Stomach (tissue), 9 donors: ENCODE results near the gene CELF4. TPM values are rescaled to one million over a fixed set of nuclear protein-coding genes. Genes with fewer than 3 reads are reported as not detected.

ENCODE experiments used
- DNase-seq, 2 donors: peaks; one replicate each; pipeline versions ENCODE4 v3.0.0 to v3.0.0-alpha.2; 2013 to 2019
- H3K27ac ChIP-seq, 5 donors: fragments of 200-600 bp in 4 of 5; sonication (generic) in 4 of 5; one replicate each; pipeline ENCODE4 v1.5.1; 2013 to 2019; ENCODE audit warnings: mild to moderate bottlenecking in 1 of 5, moderate library complexity in 1 of 5
- H3K27me3 ChIP-seq, 3 donors: fragments of 200-600 bp; sonication (generic); one replicate each; pipeline ENCODE4 v1.5.1; 2017 to 2019; ENCODE audit warnings: mixed run types in 1 of 3
- H3K36me3 ChIP-seq, 4 donors: fragments of 200-600 bp; sonication (generic); 1 replicate in 3 of 4; 2 replicates in 1 of 4; pipeline ENCODE4 v1.5.1; 2016 to 2019
- H3K4me1 ChIP-seq, 4 donors: fragments of 200-600 bp; sonication (generic); one replicate each; pipeline ENCODE4 v1.5.1; 2016 to 2019
- H3K4me3 ChIP-seq, 4 donors: fragments of 200-600 bp; sonication (generic) in 3 of 4; one replicate each; pipeline ENCODE4 v1.5.1; 2016 to 2019; ENCODE audit warnings: mild to moderate bottlenecking in 1 of 4
- H3K9me3 ChIP-seq, 4 donors: fragments of 200-600 bp; sonication (generic); one replicate each; pipeline ENCODE4 v1.5.1; 2016 to 2019
- EP300 ChIP-seq: sonication (generic); formaldehyde crosslinking; IDR thresholded peaks from one replicate; pipeline ENCODE4 v1.6.1; 2017; ENCODE audit warnings: antibody characterized with exemption
- POLR2A ChIP-seq, 4 donors: fragments of 450-650 bp; IDR thresholded peaks; one replicate each; pipeline ENCODE4 v1.6.1; 2016; ENCODE audit warnings: antibody characterized with exemption in 4 of 4, control low read depth in 2 of 4, mild to moderate bottlenecking in 1 of 4, moderate library complexity in 1 of 4
- POLR2AphosphoS5 ChIP-seq, 3 donors: sonication (generic); formaldehyde crosslinking; IDR thresholded peaks; one replicate each; pipeline ENCODE4 v1.6.1; 2016; ENCODE audit warnings: antibody characterized with exemption in 3 of 3
- whole genome bisulfite sequencing, 5 donors: extraction: QIAGEN DNeasy Blood & Tissue Kit in 3 of 5; methylation state at CpG; one replicate each; pipeline versions ENCODE4 v1.1.5 to v1.1.7; 2013 to 2018; 5-methylcytosine and 5-hydroxymethylcytosine counted together
- intact Hi-C: fragments of 100-400 bp; cut with DNase I; formaldehyde crosslinking; loops from one replicate; pipeline ENCODE4 v1.15.1; 2023; ENCODE audit warnings: low total_unique reads
- polyA plus RNA-seq, 3 donors: library from polyadenylated mRNA; stranded (reverse); fragments of 200-250 nt; gene quantifications; one replicate each; pipeline ENCODE4 v1.2.3, GENCODE V29; 2013
- total RNA-seq, 5 donors: library from RNA; depleted of rRNA; stranded (reverse); fragments of >200 nt; gene quantifications; one replicate each; pipeline versions ENCODE4 v1.1.0 to v1.2.3, GENCODE V29; 2014 to 2016
- TF ChIP-seq, protein P1 (sequence below), 7 experiments: fragments of 450-650 bp in 4 of 7; fragments of 200-600 bp in 3 of 7; sonication (generic) in 3 of 7; IDR thresholded peaks; one replicate each; pipeline ENCODE4 v1.5.1; 2016 to 2019; ENCODE audit warnings: antibody characterized with exemption in 7 of 7, control low read depth in 2 of 7, mild to moderate bottlenecking in 1 of 7
- donor health status: healthy with polysubstance abuse.
- donor health status: Bipolar disorder and iron deficiency.
- donor health status: healthy.

Gene CELF4
- total and polyA plus RNA-seq, 8 donors, result 0.93 to 2.4 (median 1.8) TPM; not detected in 2

DNA sequence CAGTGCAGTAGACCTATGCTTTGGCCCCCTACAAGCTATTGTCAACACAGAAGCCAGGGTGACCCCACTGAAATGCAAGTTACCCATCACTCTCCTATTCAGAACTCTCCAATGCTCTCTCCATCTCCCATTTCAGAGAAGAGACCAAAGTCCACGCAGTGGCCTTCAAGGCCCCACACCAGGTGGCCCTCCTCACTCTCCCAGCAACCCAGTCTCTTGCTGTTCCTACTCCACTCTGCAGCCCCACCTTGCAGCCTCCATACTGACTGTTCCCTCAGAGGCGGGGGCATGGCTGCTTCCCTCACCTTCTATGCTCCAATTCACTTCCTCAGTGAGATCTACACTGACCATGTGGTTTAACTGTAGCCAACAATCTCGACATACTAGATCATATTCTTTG is 313.3 kb downstream of the CELF4 start:
- Histone ChIP-seq H3K27ac (no peak overlapping the region), H3K4me3 (no peak overlapping the region), H3K9me3 (no peaks in the 10 kb centered on the region), H3K36me3 (no peaks in the 10 kb centered on the region), H3K27me3 (peaks cover 0 to 83% (median 27%) of the 10 kb centered on the region in 3 donors), H3K4me1 (peaks cover 8 to 27% (median 20%) of the 10 kb centered on the region in 4 donors)
- TF ChIP-seq POLR2A (IDR thresholded peaks at IDR 0.05) (no peak), POLR2AphosphoS5 (IDR thresholded peaks at IDR 0.05) (no peak), EP300 (no peak)
- TF ChIP-seq, protein P1, sequence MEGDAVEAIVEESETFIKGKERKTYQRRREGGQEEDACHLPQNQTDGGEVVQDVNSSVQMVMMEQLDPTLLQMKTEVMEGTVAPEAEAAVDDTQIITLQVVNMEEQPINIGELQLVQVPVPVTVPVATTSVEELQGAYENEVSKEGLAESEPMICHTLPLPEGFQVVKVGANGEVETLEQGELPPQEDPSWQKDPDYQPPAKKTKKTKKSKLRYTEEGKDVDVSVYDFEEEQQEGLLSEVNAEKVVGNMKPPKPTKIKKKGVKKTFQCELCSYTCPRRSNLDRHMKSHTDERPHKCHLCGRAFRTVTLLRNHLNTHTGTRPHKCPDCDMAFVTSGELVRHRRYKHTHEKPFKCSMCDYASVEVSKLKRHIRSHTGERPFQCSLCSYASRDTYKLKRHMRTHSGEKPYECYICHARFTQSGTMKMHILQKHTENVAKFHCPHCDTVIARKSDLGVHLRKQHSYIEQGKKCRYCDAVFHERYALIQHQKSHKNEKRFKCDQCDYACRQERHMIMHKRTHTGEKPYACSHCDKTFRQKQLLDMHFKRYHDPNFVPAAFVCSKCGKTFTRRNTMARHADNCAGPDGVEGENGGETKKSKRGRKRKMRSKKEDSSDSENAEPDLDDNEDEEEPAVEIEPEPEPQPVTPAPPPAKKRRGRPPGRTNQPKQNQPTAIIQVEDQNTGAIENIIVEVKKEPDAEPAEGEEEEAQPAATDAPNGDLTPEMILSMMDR (IDR thresholded peaks at IDR 0.05), result no peak
- no peak for DNase-seq
- intact Hi-C loops, result no loop called here
- 70 to 84% (median 81%) methylated on average over 3 of the region's 3 CpGs for WGBS, 5 donors

DNA sequence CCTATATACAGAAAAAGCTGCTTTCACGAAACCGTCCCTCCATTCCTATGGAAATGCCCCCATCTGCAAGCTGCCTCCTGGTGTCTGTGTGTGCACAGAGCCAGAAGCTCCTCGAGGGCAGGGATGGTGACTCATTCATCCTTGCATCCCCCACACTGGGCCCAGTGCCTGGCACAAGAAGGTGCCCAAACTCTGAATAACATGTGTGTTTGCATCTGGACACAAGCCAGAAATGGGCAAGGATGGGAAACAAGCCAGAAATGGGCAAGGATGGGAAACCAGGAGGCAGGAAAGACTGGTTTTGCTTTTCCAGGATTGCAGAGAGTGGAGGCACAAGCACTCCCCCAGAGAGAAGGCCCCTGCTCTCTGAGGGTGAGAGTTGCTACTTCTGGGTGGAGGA is 313.9 kb downstream of the CELF4 start:
- H3K4me3 ChIP-seq, result no peak overlapping the region
- peak in 1 of 2 donors; percentile 32 for DNase-seq
- 62 to 78% (median 65%) methylated on average over 3 of the region's 3 CpGs for WGBS, 5 donors
- peaks cover 8 to 27% (median 20%) of the 10 kb centered on the region in 4 donors for H3K4me1 ChIP-seq
- no peak overlapping the region for H3K27ac ChIP-seq
- intact Hi-C loops, result no loop called here
- peaks cover 0 to 77% (median 27%) of the 10 kb centered on the region in 3 donors for H3K27me3 ChIP-seq
- no peaks in the 10 kb centered on the region for H3K9me3 ChIP-seq
- TF ChIP-seq POLR2A (IDR thresholded peaks at IDR 0.05) (no peak), EP300 (no peak), POLR2AphosphoS5 (IDR thresholded peaks at IDR 0.05) (no peak)
- TF ChIP-seq, protein P1 (IDR thresholded peaks at IDR 0.05), result no peak
- no peaks in the 10 kb centered on the region for H3K36me3 ChIP-seq

DNA sequence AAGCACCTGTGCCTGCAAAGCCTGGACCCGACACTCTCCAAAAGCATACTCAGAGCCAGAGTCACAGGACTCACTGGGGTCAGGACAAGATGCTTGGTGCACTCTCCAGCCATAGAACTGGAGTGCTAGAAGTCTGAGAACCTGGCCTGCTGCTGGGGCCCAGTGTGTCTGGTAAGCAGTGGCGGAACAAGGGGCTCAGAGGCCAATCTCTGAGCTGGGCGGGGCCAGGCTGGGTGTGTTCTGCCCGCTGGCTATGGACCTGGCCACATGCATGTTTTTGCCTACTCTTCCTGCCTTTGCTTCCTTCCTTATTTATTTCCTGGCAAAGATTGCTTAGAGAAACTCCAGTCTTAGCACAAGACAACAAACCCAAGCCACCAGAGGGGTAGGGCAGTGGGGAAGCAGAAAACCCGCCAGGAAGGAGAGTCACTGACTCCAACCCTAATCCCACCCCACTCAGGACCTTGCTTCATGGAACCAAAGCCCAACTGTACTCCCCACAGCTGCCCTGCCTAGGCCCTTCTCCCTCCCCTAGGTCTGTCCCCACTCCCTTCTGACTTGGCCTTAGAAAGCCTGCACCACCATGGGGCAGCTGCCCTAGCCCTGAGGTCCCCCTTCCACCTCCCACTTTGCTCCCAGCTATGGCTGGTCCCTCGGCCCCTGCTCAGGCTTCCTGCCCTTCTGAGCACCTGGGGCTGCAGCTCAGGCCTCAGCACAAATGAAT is 315.5 kb downstream of the CELF4 start:
- intact Hi-C loops, result no loop called here
- peaks cover 0 to 61% (median 18%) of the 10 kb centered on the region in 3 donors for H3K27me3 ChIP-seq

DNA sequence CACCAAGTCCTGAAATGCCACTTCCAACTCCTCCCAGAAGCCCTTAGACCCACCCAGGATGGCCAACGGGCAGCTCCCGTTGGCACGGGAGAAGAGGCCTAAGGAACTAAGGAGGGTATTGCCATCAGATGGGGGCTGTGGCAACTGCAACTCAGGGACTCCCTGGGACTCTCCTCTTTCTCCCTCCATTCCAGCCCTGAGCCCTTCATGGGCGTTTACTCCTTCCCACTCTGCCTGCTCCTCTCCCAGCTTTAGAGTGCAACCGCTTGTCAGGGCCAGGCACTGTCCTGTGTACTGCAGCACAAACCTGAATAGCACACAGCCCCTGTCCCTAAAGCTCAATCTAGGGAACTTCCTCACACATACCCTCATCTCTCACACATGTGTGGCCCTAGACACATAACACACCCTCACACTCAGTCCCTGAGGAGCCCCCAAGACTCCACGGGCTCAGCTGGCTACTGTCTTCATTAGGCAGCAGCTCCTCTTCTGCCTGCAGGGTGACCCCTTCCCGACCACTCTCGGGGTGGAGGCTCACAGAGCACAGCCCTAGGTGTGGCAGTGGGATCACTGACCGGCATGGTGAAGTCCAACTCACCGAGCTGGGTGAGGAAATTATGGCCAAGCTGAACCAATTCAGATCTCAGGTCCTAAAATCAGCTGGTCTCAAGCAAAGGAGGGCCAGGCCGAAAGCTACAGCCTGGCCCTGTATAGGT is 316.3 kb downstream of the CELF4 start:
- peaks cover 0 to 61% (median 12%) of the 10 kb centered on the region in 3 donors for H3K27me3 ChIP-seq
- whole genome bisulfite sequencing, 5 donors, result 72 to 81% (median 79%) methylated on average over 11 of the region's 11 CpGs
- no peak overlapping the region for H3K27ac ChIP-seq
- peaks cover 4 to 24% (median 15%) of the 10 kb centered on the region in 4 donors for H3K4me1 ChIP-seq
- TF ChIP-seq POLR2A (IDR thresholded peaks at IDR 0.05), result no peak
- TF ChIP-seq, protein P1 (IDR thresholded peaks at IDR 0.05), result no peak
- TF ChIP-seq POLR2AphosphoS5 (IDR thresholded peaks at IDR 0.05), result no peak
- TF ChIP-seq EP300, result no peak
- intact Hi-C loops, result no loop called here
- H3K9me3 ChIP-seq, result no peaks in the 10 kb centered on the region
- DNase-seq, result no peak
- H3K36me3 ChIP-seq, result no peaks in the 10 kb centered on the region
- H3K4me3 ChIP-seq, result no peak overlapping the region

More for the DNA sequence above, 315.5 kb downstream of the CELF4 start:
- H3K4me3 ChIP-seq, result no peak overlapping the region
- WGBS, 5 donors, result 63 to 70% (median 66%) methylated on average over 6 of the region's 6 CpGs
- H3K36me3 ChIP-seq, result no peaks in the 10 kb centered on the region
- no peaks in the 10 kb centered on the region for H3K9me3 ChIP-seq
- no peak for TF ChIP-seq POLR2A (IDR thresholded peaks at IDR 0.05)
- no peak for TF ChIP-seq POLR2AphosphoS5 (IDR thresholded peaks at IDR 0.05)
- TF ChIP-seq EP300, result no peak
- TF ChIP-seq, protein P1 (IDR thresholded peaks at IDR 0.05), result no peak
- no peak overlapping the region for H3K27ac ChIP-seq
- peaks cover 8 to 27% (median 20%) of the 10 kb centered on the region in 4 donors for H3K4me1 ChIP-seq
- peak; percentile 29 to 40 for DNase-seq
